ENCODE results near the gene ZHX3. TPM values are rescaled to one million over a fixed set of nuclear protein-coding genes. Genes with fewer than 3 reads are reported as not detected.

The ZHX3 gene
- total and polyA plus RNA-seq, 2 experiments from 2014 or later = 5.8 to 10.3 TPM

- no peak for TF ChIP-seq CTCF (IDR thresholded peaks at IDR 0.05; ENCODE audit: low read depth, low read length)
- no peaks in the 10 kb centered on the region for H3K27me3 ChIP-seq
- H3K27ac ChIP-seq = no peak overlapping the region
- H3K36me3 ChIP-seq = no peaks in the 10 kb centered on the region
- H3K4me3 ChIP-seq = no peak overlapping the region
- H3K9me3 ChIP-seq (ENCODE audit: low read depth) = no peaks in the 10 kb centered on the region
- no peak for DNase-seq (ENCODE audit: low read depth in 1 of 2, low spot score in 1 of 2)
- H3K4me1 ChIP-seq (ENCODE audit: low read depth) = no peaks in the 10 kb centered on the region
Measured at GRCh38 chr20:41191562-41192500, 125.7 kb downstream of the ZHX3 start.

- no peaks in the 10 kb centered on the region for H3K27me3 ChIP-seq
- no peaks in the 10 kb centered on the region for H3K9me3 ChIP-seq (ENCODE audit: low read depth)
- DNase-seq (ENCODE audit: low read depth in 1 of 2, low spot score in 1 of 2) = no peak
- no peak for TF ChIP-seq CTCF (IDR thresholded peaks at IDR 0.05; ENCODE audit: low read depth, low read length)
- H3K4me3 ChIP-seq = no peak overlapping the region
- no peaks in the 10 kb centered on the region for H3K36me3 ChIP-seq
- H3K4me1 ChIP-seq (ENCODE audit: low read depth) = no peaks in the 10 kb centered on the region
- no peak overlapping the region for H3K27ac ChIP-seq
Measured at GRCh38 chr20:41187668-41188067, 129.9 kb downstream of the ZHX3 start.

- H3K27me3 ChIP-seq = no peaks in the 10 kb centered on the region
- no peak for TF ChIP-seq CTCF (IDR thresholded peaks at IDR 0.05; ENCODE audit: low read depth, low read length)
- DNase-seq (ENCODE audit: low read depth in 1 of 2, low spot score in 1 of 2) = no peak
- H3K9me3 ChIP-seq (ENCODE audit: low read depth) = no peaks in the 10 kb centered on the region
- no peaks in the 10 kb centered on the region for H3K4me1 ChIP-seq (ENCODE audit: low read depth)
- H3K36me3 ChIP-seq = no peaks in the 10 kb centered on the region
- H3K27ac ChIP-seq = no peak overlapping the region
- H3K4me3 ChIP-seq = no peak overlapping the region
Measured at GRCh38 chr20:41185013-41185757, 132.3 kb downstream of the ZHX3 start.

- Histone ChIP-seq H3K36me3 (no peaks in the 10 kb centered on the region), H3K27ac (no peak overlapping the region), H3K27me3 (no peaks in the 10 kb centered on the region), H3K4me3 (no peak overlapping the region), H3K4me1 (ENCODE audit: low read depth) (no peaks in the 10 kb centered on the region), H3K9me3 (ENCODE audit: low read depth) (no peaks in the 10 kb centered on the region)
- no peak for DNase-seq (ENCODE audit: low read depth in 1 of 2, low spot score in 1 of 2)
- TF ChIP-seq CTCF (IDR thresholded peaks at IDR 0.05; ENCODE audit: low read depth, low read length) = no peak
Measured at GRCh38 chr20:41183831-41184230, 133.7 kb downstream of the ZHX3 start.

DNA sequence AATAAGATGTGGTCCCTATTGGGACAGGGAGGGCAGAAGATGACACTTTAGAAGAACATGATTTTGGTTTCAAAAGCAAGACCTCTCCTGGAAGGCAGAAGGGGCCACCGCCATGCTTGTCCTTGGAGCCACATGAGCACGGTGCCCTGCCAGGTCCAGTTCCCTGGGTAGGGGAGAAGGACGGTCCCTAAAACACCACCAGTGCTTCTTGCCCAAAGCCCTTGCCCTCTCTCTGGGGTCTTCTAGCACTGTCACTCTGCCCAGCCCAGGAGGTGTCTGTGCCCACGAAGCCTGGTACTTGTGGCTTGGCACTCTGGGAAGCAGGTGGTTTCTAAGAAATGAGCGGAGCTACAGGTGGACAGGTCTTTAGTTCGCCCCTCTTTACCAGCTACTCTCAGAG lies 134.1 kb downstream of the ZHX3 start:
- Histone ChIP-seq H3K4me1 (ENCODE audit: low read depth) (no peaks in the 10 kb centered on the region), H3K27ac (no peak overlapping the region), H3K4me3 (no peak overlapping the region), H3K36me3 (no peaks in the 10 kb centered on the region), H3K9me3 (ENCODE audit: low read depth) (no peaks in the 10 kb centered on the region), H3K27me3 (no peaks in the 10 kb centered on the region)
- no peak for TF ChIP-seq CTCF (IDR thresholded peaks at IDR 0.05; ENCODE audit: low read depth, low read length)
- no peak for DNase-seq (ENCODE audit: low read depth in 1 of 2, low spot score in 1 of 2)

All from cardiac muscle cell (in vitro differentiated cells and primary cell).